ENCODE results near the gene ERI2.
A peak's percentile ranks its signal among the peaks of the same experiment; 100 is the strongest.

The ERI2 gene, protein sequence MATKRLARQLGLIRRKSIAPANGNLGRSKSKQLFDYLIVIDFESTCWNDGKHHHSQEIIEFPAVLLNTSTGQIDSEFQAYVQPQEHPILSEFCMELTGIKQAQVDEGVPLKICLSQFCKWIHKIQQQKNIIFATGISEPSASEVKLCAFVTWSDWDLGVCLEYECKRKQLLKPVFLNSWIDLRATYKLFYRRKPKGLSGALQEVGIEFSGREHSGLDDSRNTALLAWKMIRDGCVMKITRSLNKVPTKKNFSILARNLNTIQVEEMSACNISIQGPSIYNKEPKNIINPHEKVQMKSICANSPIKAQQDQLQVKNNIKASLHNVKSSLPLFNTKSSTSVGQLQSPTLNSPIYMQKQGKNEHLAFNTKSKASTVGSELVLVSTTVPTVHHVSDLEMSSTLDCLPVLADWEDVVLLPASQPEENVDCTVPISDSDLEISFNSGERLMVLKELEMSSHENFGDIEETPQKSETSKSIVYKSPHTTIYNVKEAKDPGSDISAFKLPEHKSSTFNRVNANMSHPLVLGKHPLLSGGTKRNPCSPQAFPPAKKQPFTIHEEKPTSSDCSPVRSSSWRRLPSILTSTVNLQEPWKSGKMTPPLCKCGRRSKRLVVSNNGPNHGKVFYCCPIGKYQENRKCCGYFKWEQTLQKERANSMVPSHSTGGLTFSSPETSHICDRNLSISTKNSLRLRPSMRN

DNA sequence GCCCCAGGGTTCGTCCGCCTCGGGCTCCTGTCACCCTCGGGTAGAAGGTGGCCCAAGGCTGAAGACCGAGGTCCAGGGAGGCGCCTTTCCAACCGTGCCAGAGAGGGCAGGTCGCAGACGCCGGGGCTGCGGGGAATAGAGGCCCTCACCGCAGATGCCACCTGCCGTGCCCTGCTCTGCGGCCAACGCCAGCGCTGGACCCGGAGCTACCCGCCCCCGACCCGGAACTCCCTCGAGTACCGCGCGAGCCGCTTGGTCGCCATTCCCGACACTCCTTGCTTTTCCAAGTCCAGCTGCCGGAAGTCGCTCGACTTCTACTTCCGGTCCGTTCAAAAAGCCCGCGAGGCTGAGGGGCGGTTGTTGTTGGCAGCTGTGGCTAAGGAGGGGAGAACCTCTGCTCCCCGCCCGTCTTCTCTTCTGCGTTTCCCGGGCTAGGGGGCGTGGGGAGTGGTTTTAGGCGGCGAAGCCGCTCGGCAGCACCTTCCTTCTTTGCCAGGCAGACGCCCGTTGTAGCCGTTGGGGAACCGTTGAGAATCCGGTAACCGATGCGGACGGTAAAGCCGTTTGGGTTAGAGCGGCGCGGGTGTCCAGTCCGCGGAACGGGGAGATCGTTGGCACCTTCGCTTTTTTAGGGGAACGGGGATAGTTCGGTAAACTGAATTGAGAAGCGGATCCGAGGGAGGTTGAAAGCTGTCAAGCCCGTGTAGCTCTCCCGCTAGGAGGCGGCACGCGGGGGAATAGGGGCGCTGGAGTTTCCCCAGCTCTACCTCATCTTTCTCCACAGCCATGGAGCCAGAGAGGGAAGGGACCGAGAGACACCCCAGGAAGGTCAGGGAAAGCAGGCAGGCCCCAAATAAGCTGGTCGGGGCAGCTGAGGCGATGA, at the start of gene ERI2, which contains the start of gene REXO5:
Gene ERI2 (minus strand): TSS at position 305 of the 883 bp plus-strand sequence. CDS start 42 bp downstream, at position 263.
Gene REXO5 (plus strand): TSS at position 360 of the 883 bp plus-strand sequence. CDS start 427 bp downstream, at position 787.
- DNase-seq: peak; percentile 88

DNA sequence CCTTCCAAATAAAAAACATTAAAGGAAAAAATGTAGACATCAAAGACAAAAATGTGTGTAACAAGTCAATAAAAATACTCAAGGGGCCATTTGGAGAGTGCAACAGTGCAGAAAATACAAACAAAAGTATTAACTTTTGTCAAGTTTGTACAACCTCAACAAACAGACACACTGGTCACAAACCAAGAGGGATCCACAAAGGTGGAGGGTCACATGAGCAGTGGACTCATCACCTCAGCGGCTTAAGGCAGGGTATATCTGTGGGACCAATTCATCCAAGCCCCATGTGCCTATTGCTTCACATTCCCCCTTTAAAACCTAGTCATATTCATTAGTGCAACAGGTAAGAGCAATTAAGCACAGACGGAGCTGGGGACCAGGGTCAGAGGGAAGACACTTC, 48.7 kb upstream of the ERI2 start:
- no peak for DNase-seq

DNA sequence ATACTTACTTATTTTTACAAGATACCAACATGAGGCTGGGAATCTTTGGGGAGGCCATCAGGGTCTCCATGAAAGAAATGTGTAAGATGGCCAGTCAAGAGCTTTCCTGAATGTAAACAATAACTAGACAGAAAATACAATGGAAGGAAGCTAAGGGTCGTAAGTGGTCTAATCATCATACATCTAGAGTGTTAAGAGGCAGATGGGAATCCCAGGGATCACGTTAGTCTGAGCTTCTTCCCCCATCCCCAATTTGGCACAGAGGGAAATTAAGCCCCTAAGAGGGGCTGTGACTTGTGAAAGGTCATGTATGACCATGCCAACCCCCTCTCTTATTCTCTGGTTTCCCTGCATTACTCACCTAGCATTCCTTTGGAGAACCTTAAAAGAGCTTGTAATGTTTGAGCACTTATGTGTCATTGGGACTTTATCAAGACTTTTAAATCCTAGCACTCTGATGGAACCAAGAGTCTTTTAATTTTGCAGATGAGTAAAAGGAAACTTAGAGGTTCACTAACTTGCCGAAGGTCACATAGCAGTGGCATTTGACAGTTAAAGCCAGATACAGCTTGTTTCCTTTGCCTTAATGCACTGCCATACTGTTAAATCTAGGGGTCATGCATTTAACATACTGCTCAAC, 47.8 kb upstream of the ERI2 start:
- no peak for DNase-seq

DNA sequence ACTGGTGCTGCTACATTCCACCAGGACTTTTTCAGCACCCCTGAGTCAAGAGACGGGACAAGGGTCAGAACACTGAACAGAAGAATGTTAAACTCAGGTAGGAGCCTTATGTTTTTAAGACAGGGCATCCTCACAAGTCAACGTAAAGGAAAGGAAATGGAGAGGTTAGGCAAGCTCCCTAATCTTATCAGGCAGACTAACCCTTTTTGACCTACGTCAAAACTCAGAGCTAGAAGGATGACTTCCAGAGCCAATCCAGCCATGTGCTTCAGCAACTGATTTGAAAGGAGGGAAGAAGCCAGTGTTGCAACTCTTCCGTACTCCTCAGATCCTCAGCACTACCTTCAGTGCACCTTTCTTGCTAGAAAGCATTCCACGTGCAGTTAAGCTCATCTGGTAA, 46.9 kb upstream of the ERI2 start:
- no peak for DNase-seq

DNA sequence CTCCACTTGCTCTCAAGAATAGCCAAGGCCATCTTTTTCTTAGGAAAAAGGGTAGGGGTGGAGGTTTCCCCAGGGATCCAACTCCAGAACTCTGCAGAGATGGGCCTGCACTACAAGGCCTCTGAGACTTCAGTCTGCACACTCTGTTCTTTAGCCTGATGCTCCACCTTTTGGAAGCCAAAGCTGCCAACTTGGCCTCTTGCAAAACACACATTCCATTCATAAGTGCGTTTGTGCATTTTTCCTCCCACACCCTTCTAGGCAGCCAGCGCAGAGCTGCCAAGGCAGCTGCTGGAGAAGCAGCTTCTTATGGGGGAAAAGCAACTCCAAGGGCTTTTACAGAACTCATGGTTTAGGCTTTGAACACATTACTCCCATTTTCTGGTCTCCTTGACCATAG, 45.3 kb upstream of the ERI2 start:
- DNase-seq: no peak

DNA sequence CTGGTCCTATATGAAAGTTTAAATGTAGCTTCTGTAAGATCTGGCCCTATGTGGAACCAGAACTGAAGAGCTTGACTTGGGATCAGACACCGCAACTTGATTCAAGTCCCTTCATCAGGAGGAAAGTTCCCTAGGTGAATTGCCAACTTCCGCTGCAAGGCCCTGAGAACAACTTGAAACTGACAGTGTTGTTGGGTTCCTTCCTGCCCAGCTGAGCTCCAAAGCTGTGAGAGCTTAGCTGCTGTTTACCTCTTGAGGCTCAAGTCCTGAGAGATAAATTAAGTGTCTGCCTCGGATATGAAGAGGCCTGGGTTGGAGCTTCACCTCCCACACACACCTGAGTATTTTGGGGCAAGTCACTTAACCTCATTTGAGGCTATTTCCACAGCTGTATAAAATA, 44.7 kb upstream of the ERI2 start:
- no peak for DNase-seq

DNA sequence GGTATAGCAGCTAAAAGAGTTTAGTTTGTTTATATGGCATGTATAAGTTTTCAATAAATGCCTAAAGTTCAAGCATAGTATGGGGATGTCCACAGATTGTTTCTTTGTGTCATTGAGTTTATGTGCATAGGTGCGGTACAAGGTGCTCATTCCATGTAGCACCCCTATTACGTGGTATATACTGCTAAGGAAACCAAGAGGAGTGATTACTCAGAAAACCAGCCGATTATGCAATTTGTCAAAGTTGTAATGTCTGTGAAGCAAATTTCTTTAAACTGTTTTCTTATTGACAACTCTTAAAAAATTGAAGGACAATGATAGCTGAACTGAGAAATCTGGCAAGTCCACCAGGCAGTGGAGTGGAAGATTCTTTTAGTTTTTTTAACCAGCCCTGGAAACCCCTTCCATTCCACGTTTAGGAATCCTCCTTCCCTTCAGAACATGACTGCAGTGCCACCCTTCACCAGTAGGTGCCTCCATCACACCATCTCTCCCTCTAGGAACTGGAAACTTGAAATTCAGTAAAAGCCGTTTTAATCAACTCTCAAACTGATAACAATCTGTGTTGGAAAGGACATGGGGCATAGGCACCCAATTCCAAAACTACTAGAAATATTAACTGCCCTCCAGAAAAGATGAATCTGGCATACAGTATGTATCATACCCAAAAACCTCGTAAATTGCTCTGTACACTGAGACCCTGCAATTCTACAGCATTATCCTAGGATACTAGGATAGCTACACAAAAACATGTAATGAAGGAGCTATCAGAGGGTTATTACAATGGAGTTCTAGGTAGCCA, 43.5 kb upstream of the ERI2 start:
- peak; percentile 45 for DNase-seq

DNA sequence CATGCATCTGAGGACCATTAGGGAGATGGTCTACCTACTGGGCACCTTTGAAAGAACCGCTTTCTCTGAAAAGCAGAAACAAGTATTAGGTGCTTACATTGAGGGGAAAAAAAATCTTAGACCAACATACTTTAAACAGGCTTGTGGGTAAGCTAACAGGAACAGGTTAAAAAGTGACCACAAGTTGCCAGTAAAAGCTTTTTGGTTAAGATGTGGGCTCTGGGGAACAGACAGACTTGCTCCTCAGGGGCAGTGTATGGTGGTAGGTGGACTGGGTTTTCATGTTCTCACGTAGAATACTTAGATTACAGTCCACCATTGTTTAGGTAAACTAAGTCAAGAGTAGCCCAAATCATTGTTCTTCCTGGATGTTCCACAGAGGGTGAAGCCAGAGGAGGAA, 41.3 kb upstream of the ERI2 start:
- DNase-seq: no peak

DNA sequence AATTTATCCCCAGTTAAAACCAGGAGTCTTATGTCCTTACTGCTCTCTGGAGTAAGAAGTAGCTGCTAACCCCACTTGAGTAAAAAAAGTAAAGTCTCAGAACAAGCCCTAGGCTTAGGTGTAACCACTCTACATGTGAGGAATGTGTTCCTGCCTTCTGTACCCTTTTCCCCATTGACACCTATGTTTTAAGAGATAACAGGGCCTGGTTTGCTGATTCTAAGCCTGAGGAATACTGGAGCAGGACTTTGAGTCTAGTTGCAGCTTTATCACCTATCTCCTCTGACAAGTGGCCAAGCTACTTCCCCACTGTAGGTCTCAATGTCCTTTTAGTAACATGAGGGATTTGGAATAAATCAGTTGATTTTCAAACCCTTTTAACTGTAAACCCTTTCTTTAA, 40.3 kb upstream of the ERI2 start:
- DNase-seq: no peak

DNA sequence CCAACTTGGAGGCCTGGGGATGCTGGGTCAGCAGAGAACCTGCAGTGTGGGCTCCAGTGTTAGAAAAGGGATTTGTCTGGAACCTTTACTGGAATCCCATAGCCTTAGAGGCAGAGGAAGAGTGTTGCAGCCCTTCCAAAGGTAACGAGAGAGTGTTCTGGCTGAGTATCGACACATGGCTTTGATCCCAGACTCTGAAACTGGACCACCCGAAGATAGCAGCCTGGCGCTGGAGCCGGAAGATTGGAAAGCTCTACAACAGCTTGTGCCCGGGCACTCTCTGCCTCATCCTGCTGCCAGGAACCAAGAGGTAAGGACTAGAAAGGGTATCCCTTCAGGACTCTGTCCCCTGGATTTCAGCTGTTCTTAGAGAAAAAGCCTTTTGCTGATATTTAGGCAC, 39.8 kb upstream of the ERI2 start:
- DNase-seq: no peak

DNA sequence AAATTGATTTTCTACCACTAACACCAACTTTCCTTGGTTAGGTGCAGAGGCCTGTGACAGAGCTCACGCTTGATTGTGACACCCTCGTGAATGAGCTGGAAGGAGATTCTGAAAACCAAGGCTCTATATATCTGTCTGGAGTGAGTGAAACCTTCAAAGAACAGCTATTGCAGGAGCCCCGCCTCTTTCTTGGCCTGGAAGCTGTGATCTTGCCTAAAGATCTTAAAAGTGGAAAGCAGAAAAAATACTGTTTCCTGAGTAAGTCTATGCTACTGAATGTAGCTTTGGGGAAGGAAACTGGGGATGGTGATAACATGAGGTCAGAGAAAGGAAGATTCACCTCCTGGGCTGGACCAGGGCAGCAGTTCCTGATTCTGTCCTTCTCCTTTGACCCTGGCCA, 38.3 kb upstream of the ERI2 start:
- no peak for DNase-seq

DNA sequence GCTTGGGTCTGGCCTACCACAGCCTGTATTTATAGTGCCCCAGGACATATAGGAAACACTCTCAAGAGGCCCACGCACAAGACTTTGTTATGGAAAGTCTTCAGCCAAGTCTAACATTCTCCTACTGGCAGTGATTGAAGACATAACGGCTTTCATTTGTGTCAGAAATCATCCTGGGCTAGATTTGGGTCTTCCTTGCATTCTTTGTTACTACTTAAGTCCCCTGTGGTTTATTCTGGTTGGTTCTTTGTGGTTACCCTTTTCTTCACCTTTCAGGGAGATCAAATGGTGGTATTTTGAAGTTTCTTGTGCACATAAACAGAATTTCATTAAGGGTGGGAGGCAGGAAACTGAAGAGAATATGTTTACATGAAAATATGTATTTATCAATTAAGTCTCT, 37.8 kb upstream of the ERI2 start:
- no peak for DNase-seq

DNA sequence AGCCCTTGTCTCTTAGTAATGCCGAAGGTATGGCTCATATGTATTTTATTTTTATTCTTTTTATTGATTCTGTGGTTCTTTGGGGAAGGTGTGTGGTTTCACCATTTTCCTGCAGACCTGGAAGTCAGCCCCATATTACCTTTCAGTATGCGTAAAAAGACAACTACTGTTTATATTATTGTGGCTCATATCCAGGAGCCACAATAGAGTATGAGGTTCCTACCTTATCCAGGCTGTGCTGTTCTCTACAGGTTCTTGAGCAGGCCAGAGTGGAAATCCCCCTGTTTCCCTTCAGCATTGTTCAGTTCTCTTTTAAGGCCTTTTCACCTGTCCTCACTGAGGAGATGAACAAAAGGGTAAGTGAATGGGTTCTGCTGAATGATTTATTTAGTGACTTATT, 33.2 kb upstream of the ERI2 start:
- no peak for DNase-seq

DNA sequence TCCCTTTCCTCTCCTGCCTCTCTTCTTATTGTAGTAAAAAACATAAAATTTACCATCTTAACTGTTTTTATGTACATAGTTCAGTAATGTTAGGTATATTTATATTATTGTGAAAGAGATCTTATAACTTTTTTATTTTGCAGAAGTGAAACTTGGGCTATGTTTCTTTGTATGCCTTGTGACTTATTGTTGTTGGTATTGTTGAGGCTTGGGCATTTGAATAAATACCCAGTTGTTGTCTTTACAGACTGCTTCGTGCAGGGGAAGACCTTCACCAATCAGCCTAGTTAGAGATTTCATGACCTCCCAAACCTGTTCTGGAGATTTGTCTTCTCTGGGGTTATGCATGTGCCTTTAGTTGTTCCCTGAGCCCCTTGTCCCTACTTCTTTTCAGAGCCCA, 32.0 kb upstream of the ERI2 start:
- DNase-seq: no peak

DNA sequence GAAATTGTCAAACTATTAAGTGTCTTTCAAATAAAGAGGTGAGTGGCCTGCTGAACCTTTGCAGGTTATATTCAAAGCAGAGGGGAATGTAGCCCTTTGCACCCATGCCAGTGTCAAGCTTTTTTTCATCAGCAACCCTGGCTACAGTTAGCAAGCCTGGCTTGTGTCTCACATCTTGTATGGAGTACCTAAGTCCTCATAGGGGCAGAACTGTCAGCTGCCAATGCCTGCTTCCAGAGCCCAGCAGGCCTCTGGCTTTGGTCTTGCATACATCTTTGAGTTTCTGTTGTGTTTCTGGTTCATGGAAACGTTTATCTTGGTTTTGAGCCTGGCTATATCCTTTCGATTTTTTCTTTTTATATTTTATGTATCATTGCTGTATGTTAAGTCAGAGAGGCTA, 26.8 kb upstream of the ERI2 start:
- DNase-seq: no peak

DNA sequence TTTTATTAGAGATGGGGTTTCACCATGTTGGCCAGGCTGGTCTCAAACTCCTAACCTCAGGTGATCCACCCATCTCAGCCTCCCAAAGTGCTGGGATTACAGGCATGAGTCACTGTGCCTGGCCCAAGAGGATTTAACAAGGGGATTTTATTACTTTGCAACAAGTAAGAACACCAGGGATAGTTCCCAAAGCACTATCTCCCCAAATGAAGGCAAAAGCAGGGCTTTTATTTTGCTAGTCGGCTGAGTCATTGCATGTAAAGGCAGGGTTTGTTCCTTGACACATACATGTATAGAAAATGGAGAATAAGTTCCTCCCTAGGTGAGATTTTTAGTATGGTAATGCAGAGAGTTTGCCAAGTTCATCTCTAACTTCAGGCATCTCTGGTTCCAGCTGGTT, 24.1 kb upstream of the ERI2 start:
- DNase-seq: no peak

DNA sequence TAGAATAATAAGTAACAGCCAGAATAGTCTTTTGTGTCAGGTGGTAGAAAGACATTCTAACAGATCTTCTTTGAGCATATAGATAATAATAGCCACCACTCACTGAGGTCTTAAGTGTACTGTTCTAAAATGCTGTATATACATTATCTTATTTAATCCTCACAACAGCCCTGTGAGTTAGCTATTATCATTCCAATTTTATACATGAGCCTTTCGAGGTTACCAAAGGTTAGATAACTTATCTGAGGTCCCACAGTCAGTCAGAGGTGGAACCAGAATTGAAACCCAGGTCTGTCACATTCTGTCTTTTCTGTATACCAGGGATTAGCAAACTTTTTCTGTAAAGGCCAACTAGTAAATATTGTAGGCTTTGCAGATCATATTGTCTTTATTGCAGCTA, 23.3 kb upstream of the ERI2 start:
- DNase-seq: no peak

DNA sequence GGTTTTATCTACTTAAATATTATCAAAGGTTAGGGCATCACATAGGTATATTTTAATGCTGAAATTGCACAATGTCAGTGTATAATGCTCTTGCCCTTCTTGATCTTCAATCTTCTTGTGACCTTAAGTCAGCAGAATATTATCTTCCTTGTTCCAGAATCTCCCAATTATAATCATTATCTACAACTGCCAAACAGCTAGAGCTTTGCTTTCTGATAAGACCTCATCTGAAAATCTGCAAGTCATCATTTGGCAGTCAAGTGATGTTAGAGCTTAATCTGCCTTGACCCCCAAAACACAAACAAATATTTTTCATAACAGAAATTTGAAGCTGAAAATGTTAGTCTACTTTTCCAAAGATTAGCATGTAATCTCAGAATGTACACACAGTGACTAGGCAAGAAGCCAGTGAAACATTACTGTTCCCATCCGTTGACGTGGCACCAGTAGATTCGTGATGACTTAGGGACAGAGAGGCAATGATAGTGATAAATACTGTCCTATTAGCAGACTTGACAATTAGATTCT, 19.8 kb upstream of the ERI2 start:
- DNase-seq: no peak

DNA sequence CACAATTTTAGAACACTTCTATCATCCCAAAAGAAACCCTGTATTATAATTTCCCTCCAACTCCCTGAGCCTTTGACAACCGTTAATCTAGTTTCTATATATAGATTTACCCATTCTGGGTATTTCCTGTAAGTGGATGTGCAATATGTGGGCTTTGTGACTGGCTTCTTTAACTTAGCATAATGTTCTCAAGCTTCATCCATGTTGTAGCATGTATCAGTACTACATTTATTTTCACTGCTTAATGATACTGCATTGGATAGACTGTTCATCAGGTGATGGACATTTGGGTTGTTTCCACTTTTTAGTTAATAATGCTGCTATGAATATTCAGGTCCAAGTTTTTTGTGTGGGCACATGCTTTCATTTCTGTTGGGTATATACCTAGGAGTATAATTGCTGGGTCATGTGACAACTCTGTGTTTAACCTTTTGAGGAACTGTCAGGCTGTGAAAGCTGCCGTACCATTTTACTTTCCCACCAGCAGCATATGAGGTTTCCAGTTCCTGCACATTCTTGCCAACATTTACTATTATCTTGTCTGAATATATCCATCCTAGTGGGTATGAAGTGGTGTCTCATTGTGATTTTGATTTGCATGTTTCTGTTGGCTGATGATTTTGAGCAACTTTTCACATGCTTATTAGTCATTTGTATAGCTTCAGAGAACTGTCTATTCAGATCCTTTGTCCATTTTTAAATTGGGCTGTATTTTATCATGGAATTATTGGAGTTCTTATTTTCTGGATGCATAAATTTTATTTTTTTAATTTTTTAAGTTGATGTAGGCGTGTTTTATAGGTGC, 16.5 kb upstream of the ERI2 start:
- DNase-seq: no peak

DNA sequence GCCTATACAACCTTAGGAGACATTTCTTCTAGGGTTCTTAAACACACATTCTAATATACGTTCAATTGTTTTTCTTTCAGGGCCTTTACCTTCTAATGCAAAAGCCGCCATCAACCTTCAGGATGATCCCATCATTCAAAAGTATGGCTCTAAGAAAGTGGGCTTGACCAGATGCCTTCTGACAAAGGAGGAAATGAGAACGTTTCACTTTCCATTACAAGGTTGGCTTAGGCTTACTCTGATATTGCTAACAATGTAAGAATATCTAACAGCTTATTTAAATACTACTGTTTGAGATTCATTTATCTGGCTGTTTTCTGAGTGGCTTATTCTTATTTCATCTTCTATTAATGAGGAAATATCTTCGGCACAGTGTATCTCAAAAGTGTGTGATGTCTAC, 15.4 kb upstream of the ERI2 start:
- DNase-seq: no peak
